Psoas muscle (tissue), 8 donors: ENCODE measurements around the gene KCNMA1. TPM values are rescaled to one million over a fixed set of nuclear protein-coding genes. Genes with fewer than 3 reads are reported as not detected.

Source experiments
- ATAC-seq, 4 donors: fragments of 200-7000 bp; cut with Tn5 transposase; one replicate each; pipeline ENCODE4 v1.9.1; 2020; ENCODE audit warnings: moderate library complexity in 3 of 4, mild to moderate bottlenecking in 2 of 4
- DNase-seq, 2 donors: peaks; one replicate each; pipeline ENCODE4 v3.0.0-alpha.2; 2020
- H3K27ac ChIP-seq: fragments of 200-600 bp; one replicate; pipeline ENCODE4 v1.8.0; 2022
- H3K27me3 ChIP-seq, 3 donors: fragments of 200-600 bp in 1 of 3; one replicate each; pipeline versions ENCODE4 v1.6.1 to v1.8.0; 2013 to 2022; ENCODE audit warnings: low read length in 2 of 3, mild to moderate bottlenecking in 2 of 3, moderate library complexity in 1 of 3; ENCODE audit not compliant: insufficient read depth in 3 of 3
- H3K36me3 ChIP-seq, 2 donors: fragments of 200-600 bp in 1 of 2; one replicate each; pipeline versions ENCODE4 v1.6.1 to v1.8.0; 2013 to 2022; ENCODE audit warnings: low read depth in 1 of 2, mild to moderate bottlenecking in 1 of 2, moderate library complexity in 1 of 2; ENCODE audit not compliant: insufficient read depth in 1 of 2
- H3K4me1 ChIP-seq: fragments of 200-600 bp; one replicate; pipeline ENCODE4 v1.8.0; 2022
- H3K4me3 ChIP-seq: fragments of 200-600 bp; one replicate; pipeline ENCODE4 v1.8.0; 2022; ENCODE audit warnings: mild to moderate bottlenecking
- H3K9me3 ChIP-seq: fragments of 200-600 bp; one replicate; pipeline ENCODE4 v1.8.0; 2022
- CTCF ChIP-seq: fragments of 200-600 bp; IDR thresholded peaks from one replicate; pipeline ENCODE4 v1.8.0; 2022; ENCODE audit warnings: antibody characterized with exemption
- WGBS, 3 donors: extraction: QIAGEN DNeasy Blood & Tissue Kit; methylation state at CpG; one replicate each; pipeline versions ENCODE4 v1.1.6 to v1.1.7; 2013; 5-methylcytosine and 5-hydroxymethylcytosine counted together
- intact Hi-C, 2 donors: fragments of 100-400 bp; cut with DNase I; formaldehyde crosslinking; loops; one replicate each; pipeline versions ENCODE4 v1.11.0 to v1.14.2; 2022
- polyA plus RNA-seq, 3 donors: library from polyadenylated mRNA; stranded (reverse); fragments of 200-250 nt; gene quantifications; one replicate each; pipeline ENCODE4 v1.2.3, GENCODE V29; 2013
- total RNA-seq, 4 donors: library from RNA; stranded (reverse); fragmentation: NEBNext Ultra II Directional in 2 of 4; extraction: Animal tissue kit (Norgen Biotek cat#: 25700) in 2 of 4; gene quantifications; one replicate each; pipeline versions ENCODE4 v1.2.1 to v1.2.4, GENCODE V29; 2021 to 2023
- donor health status: healthy with polysubstance abuse.
- donor health status: DM: no; HTN: no; CAD: no; lungs with moderate emphysema.
- donor health status: Bipolar disorder and iron deficiency.
- donor health status: healthy.
- donor health status: DM: yes; HTN: yes; CAD: no.
- donor health status: DM: no; HTN: no; CAD: no.
- donor health status: DM: no; HTN: no; CAD: no.
- donor health status: DM: yes; HTN: yes; CAD: no.

KCNMA1 gene
- total and polyA plus RNA-seq, 7 donors, result 7.9 to 53.0 (median 41.9) TPM

GRCh38 chr10:77012812-77013500 lies 624.7 kb downstream of the KCNMA1 start:
- Histone ChIP-seq H3K9me3 (no peaks in the 10 kb centered on the region), H3K4me1 (peaks cover 12% of the 10 kb centered on the region), H3K36me3 (no peaks in the 10 kb centered on the region), H3K27me3 (no peaks in the 10 kb centered on the region), H3K27ac (peak overlapping the region; percentile 43), H3K4me3 (no peak overlapping the region)
- intact Hi-C loops, result no loop called here
- WGBS, 3 donors, result 16 to 54% (median 17%) methylated on average over 2 of the region's 2 CpGs
- peak; percentile 35 to 69 for DNase-seq
- peak in 2 of 4 donors; percentile 49 to 75 for ATAC-seq
- no peak for TF ChIP-seq CTCF

DNA sequence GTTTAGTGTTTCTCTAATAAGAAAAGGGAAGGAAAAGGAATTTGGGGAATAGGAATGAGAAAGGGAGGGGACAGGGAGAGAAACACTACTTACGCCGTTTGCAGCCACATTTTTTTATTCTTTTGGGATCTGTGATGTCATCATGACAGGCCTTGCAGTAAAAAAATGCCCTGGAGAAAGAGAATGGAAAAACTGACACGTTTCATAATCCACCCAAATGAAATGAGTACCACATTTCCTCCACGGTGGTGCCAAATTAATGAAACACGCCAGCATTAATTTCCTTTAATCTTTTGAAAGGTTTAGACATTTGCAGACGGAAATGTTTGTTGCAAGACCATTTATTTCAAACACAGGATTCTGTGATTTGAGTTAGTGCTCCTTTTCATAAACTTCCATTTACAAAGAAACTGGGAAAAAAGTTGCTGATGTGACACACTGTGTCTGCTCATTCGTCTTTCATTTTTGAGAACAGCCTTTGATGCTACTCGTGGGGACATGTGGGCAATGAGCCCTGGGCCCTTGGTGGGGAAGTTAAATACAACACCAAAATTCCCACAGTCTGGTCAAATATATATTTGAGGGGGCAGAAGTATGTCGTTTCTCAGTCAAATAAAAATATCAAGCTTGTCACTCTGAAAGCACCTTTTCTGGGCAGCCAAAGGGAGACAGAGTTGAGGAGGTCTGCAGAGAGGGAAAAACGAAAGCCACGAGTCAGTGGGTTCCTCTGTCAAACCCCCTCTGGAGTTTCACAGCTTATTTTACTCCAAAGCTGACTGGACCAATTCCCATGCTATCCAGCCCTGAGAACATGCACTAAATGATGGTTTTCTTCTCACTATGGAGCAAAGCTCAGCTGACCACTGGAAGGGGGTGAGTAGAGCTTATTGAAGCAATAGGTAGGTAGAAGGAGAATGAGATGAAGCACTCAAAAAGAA lies 625.5 kb downstream of the KCNMA1 start:
- no peak for DNase-seq
- peak in 1 of 4 donors; percentile 64 for ATAC-seq
- 50 to 55% (median 54%) methylated on average over 11 of the region's 11 CpGs for WGBS, 3 donors

DNA sequence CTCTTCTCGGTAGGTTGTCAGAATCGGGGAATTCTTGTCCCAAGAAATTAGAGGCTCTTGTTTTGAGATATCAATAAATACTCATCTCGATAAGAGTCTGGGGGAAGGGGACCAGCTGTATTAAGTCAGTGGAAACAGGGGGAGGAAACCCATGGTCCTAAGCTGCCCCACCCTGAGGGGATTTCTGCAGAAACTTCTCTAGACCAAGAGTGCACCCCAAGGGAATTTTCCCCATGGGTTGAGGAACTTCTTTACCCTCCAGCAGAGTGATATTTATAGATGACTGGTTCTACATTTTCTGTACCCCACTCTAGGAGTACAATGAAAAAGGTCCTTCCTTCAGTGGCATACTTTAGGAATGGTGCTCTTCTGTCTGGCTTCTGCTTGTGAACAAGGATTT lies 627.2 kb downstream of the KCNMA1 start:
- no peaks in the 10 kb centered on the region for H3K36me3 ChIP-seq
- no peak overlapping the region for H3K27ac ChIP-seq
- DNase-seq, result no peak
- H3K4me1 ChIP-seq, result peaks cover 12% of the 10 kb centered on the region
- no peaks in the 10 kb centered on the region for H3K27me3 ChIP-seq
- no peaks in the 10 kb centered on the region for H3K9me3 ChIP-seq
- ATAC-seq, result no peak
- TF ChIP-seq CTCF, result no peak
- WGBS, 3 donors, result 85 to 97% (median 94%) methylated on average over 3 of the region's 3 CpGs
- intact Hi-C loops, result no loop called here
- H3K4me3 ChIP-seq, result no peak overlapping the region

More for the DNA sequence above, 625.5 kb downstream of the KCNMA1 start:
- H3K4me3 ChIP-seq, result no peak overlapping the region
- peaks cover 12% of the 10 kb centered on the region for H3K4me1 ChIP-seq
- no peak for TF ChIP-seq CTCF
- intact Hi-C loops, result no loop called here
- peak overlapping the region; percentile 50 for H3K27ac ChIP-seq
- H3K9me3 ChIP-seq, result no peaks in the 10 kb centered on the region
- no peaks in the 10 kb centered on the region for H3K36me3 ChIP-seq
- H3K27me3 ChIP-seq, result no peaks in the 10 kb centered on the region

- H3K36me3 ChIP-seq, result no peaks in the 10 kb centered on the region
- H3K9me3 ChIP-seq, result no peaks in the 10 kb centered on the region
- no peaks in the 10 kb centered on the region for H3K27me3 ChIP-seq
- peaks cover 5% of the 10 kb centered on the region for H3K4me1 ChIP-seq
- H3K27ac ChIP-seq, result no peak overlapping the region
- TF ChIP-seq CTCF, result no peak
- DNase-seq (no peak), ATAC-seq (no peak)
- H3K4me3 ChIP-seq, result no peak overlapping the region
- intact Hi-C loops, result loop anchor here in 1 of 2 donors (10.0 kb wide), 1 partner anchor 453 kb away; no protein-coding TSS in a partner anchor
- 81 to 89% (median 88%) methylated on average over 5 of the region's 5 CpGs for WGBS, 3 donors
Measured at GRCh38 chr10:77007834-77008233, 629.8 kb downstream of the KCNMA1 start.
